Measurements from ENCODE around the gene CCL24.
"Not testable (repeated sequence)": the region's sequence is repeated elsewhere in the genome, so short reads cannot be mapped to it uniquely, and the experiment has no call there.

DNA sequence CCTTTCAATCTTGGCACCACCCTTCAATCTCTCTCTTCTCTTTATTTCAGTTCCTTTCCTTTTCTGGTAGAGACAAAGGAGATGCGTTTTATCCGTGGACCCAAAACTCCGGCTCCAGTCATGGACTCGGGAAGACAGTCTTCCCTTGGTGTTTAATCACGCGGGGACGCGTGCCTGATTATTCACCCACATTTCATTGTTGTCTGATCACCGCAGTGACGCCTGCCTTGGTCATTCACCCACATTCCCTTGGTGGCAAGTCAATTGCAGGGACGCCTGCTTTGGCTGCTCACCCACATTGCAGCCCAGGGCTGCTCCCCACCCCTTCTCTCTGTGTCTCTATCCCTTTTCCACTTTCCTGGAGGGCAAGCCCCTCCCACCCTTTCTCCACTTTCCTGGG lies 34.1 kb downstream of the CCL24 start:
- TF ChIP-seq ZNF565 (CRISPR knock-in tag; conservative IDR thresholded peaks at IDR 0.05; ENCODE audit: low read depth); ZNF70 (CRISPR knock-in tag; IDR thresholded peaks at IDR 0.05); ZFP30 (CRISPR knock-in tag; IDR thresholded peaks at IDR 0.05); OSR1 (CRISPR knock-in tag; IDR thresholded peaks at IDR 0.05); ZFP3 (CRISPR knock-in tag; IDR thresholded peaks at IDR 0.05): not testable (repeated sequence)
- TF ChIP-seq, protein P1, sequence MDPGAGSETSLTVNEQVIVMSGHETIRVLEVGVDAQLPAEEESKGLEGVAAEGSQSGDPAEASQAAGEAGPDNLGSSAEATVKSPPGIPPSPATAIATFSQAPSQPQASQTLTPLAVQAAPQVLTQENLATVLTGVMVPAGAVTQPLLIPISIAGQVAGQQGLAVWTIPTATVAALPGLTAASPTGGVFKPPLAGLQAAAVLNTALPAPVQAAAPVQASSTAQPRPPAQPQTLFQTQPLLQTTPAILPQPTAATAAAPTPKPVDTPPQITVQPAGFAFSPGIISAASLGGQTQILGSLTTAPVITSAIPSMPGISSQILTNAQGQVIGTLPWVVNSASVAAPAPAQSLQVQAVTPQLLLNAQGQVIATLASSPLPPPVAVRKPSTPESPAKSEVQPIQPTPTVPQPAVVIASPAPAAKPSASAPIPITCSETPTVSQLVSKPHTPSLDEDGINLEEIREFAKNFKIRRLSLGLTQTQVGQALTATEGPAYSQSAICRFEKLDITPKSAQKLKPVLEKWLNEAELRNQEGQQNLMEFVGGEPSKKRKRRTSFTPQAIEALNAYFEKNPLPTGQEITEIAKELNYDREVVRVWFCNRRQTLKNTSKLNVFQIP (CRISPR knock-in tag; IDR thresholded peaks at IDR 0.05; ENCODE audit: borderline replicate concordance, low read depth) = not testable (repeated sequence)
- TF ChIP-seq, protein P2, sequence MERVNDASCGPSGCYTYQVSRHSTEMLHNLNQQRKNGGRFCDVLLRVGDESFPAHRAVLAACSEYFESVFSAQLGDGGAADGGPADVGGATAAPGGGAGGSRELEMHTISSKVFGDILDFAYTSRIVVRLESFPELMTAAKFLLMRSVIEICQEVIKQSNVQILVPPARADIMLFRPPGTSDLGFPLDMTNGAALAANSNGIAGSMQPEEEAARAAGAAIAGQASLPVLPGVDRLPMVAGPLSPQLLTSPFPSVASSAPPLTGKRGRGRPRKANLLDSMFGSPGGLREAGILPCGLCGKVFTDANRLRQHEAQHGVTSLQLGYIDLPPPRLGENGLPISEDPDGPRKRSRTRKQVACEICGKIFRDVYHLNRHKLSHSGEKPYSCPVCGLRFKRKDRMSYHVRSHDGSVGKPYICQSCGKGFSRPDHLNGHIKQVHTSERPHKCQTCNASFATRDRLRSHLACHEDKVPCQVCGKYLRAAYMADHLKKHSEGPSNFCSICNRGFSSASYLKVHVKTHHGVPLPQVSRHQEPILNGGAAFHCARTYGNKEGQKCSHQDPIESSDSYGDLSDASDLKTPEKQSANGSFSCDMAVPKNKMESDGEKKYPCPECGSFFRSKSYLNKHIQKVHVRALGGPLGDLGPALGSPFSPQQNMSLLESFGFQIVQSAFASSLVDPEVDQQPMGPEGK (CRISPR knock-in tag; IDR thresholded peaks at IDR 0.05; ENCODE audit: borderline replicate concordance) = not testable (repeated sequence)
- TF ChIP-seq, protein P3, sequence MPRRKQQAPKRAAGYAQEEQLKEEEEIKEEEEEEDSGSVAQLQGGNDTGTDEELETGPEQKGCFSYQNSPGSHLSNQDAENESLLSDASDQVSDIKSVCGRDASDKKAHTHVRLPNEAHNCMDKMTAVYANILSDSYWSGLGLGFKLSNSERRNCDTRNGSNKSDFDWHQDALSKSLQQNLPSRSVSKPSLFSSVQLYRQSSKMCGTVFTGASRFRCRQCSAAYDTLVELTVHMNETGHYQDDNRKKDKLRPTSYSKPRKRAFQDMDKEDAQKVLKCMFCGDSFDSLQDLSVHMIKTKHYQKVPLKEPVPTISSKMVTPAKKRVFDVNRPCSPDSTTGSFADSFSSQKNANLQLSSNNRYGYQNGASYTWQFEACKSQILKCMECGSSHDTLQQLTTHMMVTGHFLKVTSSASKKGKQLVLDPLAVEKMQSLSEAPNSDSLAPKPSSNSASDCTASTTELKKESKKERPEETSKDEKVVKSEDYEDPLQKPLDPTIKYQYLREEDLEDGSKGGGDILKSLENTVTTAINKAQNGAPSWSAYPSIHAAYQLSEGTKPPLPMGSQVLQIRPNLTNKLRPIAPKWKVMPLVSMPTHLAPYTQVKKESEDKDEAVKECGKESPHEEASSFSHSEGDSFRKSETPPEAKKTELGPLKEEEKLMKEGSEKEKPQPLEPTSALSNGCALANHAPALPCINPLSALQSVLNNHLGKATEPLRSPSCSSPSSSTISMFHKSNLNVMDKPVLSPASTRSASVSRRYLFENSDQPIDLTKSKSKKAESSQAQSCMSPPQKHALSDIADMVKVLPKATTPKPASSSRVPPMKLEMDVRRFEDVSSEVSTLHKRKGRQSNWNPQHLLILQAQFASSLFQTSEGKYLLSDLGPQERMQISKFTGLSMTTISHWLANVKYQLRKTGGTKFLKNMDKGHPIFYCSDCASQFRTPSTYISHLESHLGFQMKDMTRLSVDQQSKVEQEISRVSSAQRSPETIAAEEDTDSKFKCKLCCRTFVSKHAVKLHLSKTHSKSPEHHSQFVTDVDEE (CRISPR knock-in tag; IDR thresholded peaks at IDR 0.05) = not testable (repeated sequence)
